Activated CD4-positive, CD25-positive, alpha-beta regulatory T cell treated with anti-CD3 and anti-CD28 coated beads, Interleukin-2, amount 50 U/mL, for 24 hours (primary cell): ENCODE measurements around the gene ADARB2.
"Not testable (repeated sequence)": the region's sequence is repeated elsewhere in the genome, so short reads cannot be mapped to it uniquely, and the experiment has no call there.

Experiments
- ATAC-seq, 2 donors: fragments of 150-1000 bp; cut with Tn5 transposase; one replicate each; pipeline ENCODE4 v1.10.0; 2021; ENCODE audit warnings: mild to moderate bottlenecking in 1 of 2, moderate library complexity in 1 of 2

Gene ADARB2

DNA sequence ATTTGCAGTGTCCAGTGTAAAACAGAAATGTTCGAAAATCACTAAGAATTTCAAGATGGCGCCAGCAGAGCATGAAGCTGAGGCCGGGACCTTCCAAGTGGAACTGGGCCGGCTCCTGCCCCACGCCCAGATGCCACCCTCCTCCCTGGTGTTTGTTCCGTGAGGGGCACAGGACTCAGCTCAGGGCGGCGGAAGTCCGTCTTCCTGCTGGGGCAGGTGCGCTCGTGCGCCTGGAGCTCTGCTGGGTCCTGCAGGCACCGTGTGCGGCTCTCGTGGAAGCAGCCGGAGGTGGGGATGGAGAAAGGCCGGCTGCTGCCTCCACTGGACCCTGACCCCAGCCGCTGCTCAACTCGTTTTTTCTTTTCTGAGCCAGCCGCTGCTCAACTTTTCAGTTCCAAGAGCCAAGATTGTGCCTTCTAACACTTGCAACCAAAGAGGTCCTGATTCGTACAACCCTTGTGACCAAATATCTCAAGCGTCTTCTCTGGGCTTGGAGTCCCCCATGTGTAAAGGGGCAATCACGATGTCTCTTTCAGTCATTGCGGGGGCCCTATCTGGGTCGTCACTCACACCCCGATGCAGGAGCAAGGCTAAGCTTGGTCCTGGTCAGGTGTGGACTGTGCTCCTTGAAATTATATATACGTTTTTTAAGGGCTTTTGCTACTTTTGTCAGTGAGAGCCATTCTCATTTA is 334.4 kb downstream of the ADARB2 start:
- ATAC-seq: no peak

DNA sequence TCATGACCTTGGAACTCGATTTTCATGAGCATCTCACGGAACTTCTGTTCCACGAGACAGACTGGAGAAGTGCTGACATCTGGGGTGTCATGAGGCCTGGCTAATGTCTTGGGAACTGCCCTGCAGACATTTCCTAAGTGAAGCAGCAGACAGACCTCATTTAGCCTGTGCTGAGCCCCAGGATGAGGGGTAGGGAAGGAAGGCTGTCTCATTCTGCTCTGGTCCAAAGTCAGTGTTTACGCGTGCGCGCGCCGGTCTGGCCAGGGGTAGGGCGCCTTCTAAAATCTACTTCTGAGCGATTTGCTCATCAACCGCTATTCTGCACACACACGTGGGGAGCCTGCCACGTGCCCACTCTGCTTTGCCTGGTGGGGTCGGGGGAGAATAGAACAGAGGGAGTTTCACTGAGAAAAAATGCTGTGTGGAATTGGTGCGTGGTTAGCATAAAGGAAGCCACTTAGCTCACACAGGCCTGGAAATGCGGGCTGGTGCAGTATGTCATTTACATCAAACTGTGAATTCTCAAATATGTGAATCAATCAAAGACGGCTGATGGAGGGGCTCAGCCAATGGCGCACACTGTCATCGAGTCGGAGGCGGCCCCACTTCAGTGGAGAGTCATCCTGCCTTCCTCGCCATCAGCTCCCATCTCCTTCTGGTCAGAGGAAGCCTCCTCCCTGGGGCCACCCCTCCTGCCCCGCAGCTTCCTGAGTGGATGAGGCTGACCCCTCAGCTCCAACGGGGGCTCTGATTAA is 335.1 kb downstream of the ADARB2 start:
- no peak for ATAC-seq

DNA sequence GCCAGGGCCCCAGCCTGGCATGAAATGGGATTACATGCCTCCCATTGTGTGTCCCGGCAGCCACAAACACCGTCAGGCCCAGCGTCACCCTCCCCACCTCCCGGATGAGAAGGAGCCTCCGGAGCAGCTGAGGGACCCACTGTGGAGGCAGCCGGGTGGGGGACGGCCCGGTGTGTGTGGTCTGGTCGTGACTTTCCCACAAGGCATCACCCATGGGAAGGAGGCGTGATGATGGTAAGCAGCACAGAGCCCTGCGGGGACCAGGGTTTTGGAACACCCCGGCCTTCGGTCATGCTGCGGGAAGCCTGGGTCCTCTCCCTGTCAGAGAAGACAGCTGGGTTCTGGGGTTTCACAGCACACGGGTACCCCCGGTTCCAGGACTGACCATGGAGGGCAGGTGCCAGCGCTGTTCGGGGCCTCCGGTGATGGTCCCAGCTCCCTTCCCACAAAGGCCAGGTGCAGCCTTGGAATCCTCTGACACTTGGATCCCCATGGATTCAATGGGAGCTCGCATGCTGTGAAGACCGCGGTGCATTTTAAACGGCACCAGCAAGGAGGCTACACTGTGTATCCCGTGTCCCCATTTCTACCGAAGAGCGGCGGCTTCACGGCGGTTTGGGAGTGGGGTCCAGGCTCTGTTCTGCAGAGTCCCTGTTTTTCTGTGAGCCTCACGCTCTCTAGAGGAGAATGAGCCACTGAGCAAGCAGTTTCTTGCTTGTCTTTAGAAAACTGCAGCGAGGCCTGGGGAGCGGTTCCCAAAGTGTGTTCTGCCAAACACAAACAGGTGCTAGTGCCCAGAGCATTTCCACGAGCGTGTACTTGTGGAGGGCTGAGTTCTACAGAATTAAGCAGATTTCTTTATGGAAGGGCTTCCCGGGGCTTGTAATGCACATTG is 336.0 kb downstream of the ADARB2 start:
- ATAC-seq: no peak

DNA sequence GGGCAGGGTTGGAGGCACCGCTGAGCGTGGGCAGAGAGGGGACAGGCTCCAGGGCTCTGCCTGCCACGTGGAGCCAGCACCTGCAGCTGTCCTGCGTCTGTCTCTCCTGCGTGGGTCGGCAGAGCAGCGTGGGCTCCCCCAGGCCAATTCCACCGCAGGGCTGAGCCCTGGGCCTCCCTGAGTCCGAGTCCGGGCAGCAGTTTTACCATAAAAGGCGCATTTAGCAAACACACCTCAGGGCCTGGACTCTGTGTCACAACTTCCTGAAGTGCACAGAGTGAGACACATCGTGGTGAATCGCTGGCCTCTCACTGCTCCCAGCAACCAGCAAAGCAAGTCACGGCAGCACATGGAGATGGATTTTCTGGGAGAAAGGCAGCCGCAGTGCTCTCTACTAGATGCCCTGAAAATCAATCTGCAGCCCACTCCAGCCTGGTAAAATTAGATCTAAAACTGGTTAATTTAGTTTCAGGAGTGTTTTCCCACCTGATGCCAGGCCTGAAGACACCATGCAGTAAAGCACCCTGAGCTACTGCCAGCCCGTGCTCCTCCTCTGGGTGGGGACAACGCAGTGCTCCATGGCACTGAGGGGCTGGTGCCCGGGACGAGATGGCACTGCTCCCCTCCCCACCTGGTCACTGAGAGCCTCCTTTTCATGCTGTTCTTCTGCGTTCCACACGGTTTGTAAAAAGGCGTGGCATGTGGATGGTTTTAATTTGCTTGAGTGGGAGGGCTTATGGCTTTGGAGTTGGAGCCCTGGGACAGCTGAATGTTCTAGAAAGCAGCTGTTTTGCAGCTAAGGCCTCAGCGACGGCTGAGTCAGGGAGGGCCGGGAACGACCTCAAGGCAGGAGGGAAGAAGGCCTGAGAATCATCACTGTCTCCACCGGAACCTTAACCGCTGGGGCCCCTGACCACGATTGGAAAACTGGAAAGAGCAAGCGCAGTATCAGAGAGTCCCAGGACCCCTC is 336.9 kb downstream of the ADARB2 start:
- ATAC-seq: no peak

DNA sequence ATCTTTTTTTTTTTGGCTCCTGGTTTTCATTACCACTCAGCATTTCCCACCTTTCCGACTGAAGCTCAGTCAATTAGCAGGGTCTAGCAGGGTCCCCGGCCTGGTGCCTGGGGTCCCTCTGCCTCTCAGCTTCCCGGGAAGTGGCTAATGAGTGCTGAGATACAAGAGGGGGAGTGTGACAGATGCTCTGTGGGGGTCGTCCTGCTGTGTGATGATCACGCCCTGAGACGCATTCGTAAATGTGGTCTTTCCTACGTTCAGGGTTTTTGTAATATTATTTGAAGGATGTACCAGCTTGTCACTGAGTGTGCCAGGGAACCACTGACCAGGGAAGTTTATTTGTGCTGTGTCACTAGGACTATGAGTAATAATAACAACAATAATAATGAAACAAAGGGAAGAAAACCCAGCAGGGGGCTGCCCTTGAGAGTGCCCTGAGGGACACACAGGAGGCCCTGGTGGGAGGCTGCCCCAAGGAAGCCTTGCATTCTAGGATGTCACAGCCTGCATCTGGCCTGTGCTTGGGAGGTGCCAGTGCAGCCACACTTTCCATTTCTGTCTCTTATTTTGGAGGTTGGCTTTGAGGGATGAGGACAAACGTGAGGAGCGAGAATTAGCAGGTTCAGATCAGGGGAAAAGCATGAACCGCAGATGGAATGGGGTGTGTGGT is 337.8 kb downstream of the ADARB2 start:
- ATAC-seq: no peak

DNA sequence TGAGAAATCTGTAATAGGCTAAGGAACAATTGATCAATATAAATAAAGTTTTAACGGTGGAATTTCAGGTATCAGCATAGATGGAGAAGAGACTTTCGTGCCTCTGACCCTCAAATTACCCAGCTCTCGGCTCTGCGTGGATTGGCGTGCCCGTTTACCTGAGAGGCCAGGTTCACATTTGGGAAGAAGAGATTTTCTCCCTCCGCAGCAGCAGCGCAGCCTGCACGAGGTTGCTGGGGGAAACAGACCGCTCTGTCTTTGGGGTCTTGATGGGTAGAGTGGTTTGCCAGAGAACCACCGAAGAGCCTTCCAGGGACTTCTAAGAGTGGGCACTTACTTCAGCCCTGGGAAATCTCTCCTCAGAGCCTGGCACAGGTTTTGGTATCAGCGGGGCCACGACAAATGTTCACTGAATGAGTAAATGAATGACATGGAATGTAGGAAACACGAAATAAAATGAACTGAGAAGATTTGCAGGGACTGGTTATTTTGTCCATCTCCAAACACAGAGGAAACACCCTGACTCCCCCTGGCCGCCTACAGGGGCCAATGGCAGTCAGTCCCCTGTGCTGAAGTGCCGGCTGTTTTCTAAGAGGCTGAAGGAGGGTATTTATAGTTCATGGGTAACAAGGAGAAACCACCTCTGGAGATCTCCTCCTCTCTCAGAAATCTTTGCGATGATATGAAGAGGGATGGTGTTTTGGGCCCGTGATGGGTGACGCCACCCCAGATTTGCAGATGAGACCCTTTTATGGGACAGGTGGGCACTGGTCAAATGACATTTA is 338.5 kb downstream of the ADARB2 start:
- no peak for ATAC-seq

DNA sequence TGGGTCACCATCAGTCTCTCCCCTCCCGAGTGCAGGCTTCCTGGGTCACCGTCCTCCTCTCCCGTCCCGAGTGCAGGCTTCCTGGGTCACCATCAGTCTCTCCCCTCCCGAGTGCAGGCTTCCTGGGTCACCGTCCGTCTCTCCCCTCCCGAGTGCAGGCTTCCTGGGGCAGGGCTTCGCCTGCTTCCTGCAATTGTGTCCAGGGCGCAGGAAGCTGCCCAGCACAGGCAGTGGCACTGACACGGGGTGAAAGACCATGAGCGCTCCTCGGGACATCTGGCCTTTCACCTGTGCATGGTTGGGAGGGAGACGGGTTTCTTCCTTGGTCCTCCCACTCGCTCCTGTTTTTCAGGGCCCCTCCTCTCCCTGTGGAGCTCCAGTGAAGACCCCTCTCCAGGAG is 339.2 kb downstream of the ADARB2 start:
- ATAC-seq: not testable (repeated sequence)

DNA sequence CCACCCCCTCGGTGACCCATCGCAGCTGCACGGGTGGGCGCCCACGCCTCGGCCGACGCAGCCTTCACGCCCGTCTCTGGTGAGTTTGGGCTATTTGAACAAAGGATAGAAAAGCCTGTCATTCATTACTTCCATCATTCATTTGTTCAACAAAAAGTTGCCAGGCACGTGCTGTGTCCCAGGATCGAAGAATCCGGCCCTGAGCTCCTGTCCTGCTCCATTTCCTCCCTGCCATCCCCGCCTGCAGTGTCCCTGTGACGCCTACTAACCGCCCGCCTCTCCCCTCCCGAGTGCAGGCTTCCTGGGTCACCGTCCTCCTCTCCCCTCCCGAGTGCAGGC is 341.1 kb downstream of the ADARB2 start:
- ATAC-seq: no peak

DNA sequence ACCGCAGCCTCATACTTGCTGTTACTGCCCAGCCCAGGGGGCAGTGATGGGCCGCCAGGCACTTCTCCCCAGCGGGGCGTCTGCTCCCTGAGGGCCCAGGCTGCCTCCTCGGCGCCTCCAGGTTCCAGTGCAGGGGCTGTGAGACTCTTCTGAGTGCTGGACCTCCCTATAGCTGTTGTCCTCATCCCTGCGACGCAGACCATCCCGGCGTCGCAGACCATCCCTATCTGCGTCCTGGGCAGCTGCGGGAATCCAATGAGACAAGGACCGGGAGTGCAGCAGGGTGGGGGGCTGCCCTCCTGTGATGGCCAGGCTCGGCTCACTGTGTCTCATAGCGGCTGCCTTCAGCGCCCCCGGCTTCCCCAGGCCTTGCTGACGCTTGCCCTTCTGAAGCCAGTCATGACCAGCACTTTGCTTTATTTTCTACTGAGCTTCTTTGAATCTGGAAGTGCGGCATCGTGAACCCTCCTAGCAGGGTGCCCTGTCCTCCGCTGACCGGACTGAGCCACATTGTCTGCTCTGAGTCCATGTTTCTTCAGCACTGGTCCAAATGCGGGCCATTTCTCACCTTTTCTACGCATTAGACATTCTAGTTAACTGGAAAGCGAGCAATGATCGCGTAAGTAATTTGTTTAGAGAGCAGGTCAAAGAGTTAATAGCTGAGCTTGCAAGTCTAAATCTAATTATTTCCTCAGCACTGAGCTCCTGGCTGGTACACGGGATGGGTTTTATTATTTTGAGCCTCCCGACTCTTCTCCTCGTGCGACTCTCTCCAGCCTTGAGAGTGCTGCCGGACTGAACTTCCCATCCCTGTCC is 341.6 kb downstream of the ADARB2 start:
- ATAC-seq: peak in 1 of 2 donors; percentile 17

DNA sequence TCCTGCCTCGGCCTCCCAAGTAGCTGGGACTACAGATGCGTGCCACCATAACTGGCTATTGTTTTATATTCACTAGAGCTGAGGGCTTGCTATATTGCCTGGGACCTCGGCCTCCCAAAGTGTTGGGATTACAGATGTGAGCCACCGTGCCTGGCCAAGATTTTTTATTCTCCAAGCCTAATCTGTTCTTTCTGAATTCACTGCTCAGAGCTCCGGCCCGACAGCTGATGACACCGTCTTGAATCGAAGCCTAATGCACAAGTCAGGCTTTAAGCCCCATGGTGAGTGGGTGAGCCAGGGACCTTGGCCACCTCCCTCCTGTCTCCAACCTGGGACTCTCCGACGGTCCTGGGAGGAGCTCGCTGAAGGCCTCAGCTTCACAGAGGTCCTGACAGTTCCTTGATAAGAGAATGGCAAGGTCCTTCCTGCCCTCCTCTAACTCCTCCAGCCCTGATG is 342.3 kb downstream of the ADARB2 start:
- ATAC-seq: no peak

DNA sequence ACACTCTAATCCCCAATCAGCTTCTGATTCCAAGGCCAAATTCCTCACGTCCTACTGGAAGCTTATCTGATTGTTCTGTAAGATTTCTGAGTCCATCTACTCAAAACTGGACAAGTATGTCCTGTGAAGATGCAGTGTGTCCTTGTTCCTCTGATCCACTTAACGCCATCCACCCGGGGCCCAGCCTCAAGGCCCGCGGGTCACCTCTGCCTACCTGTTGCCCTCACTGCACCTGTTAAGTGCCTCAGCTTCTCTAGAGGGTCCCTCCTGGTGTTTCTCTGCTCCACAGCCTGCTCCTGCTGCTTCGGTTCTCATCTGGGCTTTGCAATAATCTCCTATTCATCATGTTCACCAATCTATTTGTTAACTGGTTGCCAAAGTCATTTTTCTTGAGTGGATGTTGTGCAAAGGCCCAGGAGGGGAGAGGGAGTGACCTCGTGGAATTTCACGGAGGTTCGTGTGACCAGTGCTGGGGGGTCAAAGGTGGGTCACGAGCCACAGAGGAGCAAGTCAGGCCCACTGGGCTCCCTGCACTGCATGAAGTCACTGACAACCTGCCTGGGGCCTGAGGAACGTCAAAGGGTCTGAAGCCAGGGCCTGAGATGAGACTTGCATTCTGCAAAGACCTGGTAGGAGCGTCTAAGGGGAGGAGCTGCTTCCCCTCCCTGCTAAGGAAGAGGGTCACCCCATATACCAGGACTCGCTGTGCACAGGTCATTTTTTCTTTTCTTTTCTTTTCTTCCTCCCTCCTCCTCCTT is 343.0 kb downstream of the ADARB2 start:
- no peak for ATAC-seq

DNA sequence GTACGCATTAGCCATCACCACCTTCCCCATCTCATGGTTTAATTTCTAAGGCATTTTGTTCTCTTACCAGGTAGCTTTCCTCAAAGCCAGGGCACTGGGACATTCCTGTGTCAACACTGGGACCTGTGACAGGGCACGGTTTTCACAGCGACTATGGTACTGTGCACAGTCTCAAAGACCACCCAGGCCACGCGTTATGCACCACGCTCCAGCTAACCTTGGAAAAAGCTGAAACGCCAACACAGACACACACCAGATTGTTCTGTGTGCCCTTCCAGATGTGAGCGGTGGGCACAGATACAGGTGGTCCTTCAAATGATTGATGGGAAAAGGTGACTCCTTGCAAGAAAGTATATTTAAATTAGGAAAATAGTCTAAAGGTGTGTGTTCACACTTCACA is 343.8 kb downstream of the ADARB2 start:
- no peak for ATAC-seq

DNA sequence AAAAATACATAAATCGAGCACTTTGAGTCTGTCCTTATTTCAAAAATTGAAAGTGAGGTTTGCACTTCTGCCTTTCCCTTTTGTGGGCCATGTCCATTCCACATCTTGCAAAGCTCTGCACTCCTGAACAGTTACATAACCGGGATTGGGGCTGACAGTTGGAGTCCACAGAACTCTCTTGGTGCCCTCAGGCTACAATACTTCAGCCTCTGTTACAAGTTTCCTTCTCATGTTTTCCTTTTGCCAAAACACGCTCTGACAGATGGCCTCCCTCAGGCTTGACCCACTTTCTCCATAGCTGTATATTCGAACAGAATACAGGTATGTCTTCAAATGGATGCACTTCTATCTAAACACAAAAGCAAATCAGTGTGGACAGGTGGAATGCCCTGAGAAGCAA is 345.2 kb downstream of the ADARB2 start:
- no peak for ATAC-seq

DNA sequence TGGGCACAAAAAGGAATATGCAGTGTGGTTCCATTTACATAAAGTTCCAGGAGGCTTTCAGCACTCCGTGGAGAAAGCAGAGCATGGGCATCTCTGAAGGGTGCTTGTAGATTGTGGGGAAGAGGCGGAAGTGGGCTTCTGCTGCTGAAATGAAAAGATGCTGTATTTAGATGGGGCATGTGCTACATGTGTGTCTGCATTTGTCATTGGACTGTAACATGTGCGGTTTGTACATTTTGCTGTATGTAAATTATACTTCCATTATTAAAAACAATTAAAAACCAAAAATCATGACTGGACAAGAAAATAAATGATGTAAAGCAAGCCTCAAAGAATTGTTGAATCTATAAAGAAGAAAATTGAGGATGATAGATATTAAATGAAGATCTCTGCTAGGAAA is 347.1 kb downstream of the ADARB2 start:
- no peak for ATAC-seq

DNA sequence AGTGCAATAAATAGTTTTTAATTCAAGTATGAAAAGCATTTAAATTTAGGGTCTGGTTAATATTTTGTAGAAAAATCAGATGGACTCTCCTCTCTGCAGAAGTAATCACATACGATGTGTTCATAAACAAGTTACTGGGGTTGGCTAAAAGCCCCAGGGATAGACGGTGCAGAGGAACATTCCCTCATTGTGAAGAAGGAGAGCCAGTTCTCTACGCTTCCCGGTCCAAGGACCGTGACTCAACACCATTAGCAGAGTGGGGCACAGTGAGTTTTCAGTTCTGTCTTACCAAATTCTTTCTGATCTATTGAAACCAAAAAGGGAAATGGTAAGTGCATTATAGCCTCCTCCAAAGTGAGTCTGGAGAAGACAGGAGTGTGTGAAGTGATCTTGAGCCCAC is 353.3 kb downstream of the ADARB2 start:
- no peak for ATAC-seq

DNA sequence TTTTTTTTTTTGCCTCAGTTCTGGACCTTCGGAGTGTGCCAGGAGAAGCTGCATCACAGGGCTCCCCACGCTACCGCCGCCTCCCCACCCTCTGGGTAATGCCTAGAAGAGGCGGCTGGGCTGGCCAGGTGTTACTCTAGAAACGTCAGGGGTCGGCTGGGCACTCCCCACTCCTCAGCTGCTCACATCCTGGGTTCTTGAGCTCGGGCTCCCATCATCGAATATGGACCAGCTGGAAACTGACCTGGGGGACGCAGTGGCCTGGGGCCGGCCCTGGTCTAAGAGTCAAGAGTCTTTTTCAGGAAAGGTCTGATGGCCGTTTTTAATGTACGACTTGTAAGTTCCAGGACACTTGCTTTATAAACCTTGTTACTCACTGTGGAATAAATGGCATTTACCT is 354.6 kb downstream of the ADARB2 start:
- ATAC-seq: no peak

DNA sequence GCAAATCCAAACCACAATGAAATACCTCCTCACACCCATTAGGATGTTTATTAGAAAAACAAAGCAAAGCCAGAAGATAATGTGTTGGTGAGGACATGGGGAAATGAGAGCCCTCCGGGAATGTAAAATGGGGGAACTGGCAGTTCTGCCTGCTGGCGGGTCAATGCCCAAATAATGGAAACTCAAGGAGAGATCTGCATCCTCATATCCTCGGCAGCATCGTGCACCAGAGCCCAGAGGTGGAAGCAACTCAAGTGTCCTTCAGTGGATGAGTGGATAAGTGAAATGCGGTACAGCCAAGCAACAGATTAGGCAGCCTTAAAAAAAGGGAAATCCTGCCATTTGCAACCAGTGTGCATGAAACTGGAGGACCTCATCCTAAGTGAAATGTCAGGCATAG is 356.0 kb downstream of the ADARB2 start:
- no peak for ATAC-seq

DNA sequence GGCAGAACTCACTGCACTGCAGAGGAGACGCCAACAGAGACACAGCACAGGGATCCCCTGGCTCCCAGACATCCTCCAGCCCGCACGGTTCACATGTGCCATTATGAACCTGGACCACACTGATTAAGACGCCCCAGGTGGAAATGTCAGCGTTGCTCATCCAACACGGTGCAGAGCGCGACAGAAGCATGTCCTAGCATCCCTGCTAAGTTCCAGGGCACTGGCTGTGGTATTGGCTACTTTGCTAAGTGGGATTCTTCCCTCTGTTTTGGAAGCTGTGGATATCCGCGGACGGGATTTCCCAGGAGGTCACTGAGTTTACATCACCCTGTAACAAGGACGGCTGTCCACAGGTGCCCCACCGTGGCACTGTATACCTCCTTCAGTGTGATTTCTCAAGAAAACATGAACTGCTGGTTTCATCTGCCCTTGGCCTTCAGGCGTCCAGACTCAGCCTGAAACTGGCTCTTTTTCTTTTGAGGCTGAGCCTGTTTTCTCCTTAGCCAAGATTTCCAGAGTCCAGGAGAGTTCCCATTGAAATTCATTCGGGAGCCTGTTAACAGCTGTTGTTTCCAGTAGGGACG is 357.1 kb downstream of the ADARB2 start:
- no peak for ATAC-seq

DNA sequence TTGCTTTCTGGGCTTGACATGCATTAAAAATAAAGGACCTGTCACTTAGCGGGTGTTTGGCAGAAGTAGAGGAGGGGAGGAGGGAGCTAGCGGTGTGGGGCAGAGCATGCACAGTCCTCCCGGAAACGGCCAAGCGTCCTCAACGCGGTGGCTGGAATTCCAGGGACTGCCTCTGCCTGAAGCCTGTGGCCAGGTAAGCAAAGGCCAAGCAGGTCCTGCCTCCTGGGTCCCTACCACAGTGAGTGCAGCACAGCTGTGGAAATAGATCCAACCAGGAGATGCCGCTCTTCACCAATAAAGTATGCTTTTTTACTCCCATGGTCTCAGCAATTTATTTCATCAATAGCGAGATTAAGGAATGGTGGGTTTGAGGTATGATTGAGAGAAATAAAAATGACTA is 357.7 kb downstream of the ADARB2 start:
- ATAC-seq: no peak
